GM13977 (cell line): ENCODE results near the gene BRIP1.

Experiments used
- DNase-seq: peaks from one replicate; pipeline ENCODE4 v3.0.0; 2012; ENCODE audit warnings: low spot score
- CTCF ChIP-seq: IDR thresholded peaks from 2 replicates; pipeline ENCODE4 v1.5.1; 2012; ENCODE audit warnings: mild to moderate bottlenecking, control low read depth; ENCODE audit not compliant: insufficient read depth; ENCODE audit errors: extremely low read depth, missing control alignments
- in situ Hi-C: fragments of 300-500 bp; cut with MboI; formaldehyde crosslinking; loops from one replicate; pipeline ENCODE4 v1.12.0; 2022; ENCODE audit warnings: low sequenced_read_pairs, low pct_unique_long_range_greater_than_20kb, mixed read lengths, inconsistent platforms; ENCODE audit not compliant: unreplicated experiment

BRIP1 gene

GRCh38 chr17:61848896-61849295, 14.4 kb downstream of the BRIP1 start:
- in situ Hi-C loops = loop anchor here (25.0 kb wide), 1 partner anchor 437 kb away; no protein-coding TSS in a partner anchor
- DNase-seq = no peak

GRCh38 chr17:61848247-61848646, 15.1 kb downstream of the BRIP1 start:
- in situ Hi-C loops = loop anchor here (25.0 kb wide), 1 partner anchor 436 kb away; no protein-coding TSS in a partner anchor
- no peak for DNase-seq
- TF ChIP-seq CTCF = no peak

More at GRCh38 chr17:61848896-61849295, 14.4 kb downstream of the BRIP1 start:
- TF ChIP-seq CTCF = no peak

- in situ Hi-C loops = loop anchor here (25.0 kb wide), 1 partner anchor 435 kb away; no protein-coding TSS in a partner anchor
- TF ChIP-seq CTCF = no peak
- DNase-seq = no peak
Observed at GRCh38 chr17:61847659-61848058, 15.7 kb downstream of the BRIP1 start.

- in situ Hi-C loops = loop anchor here (25.0 kb wide), 1 partner anchor 435 kb away; no protein-coding TSS in a partner anchor
- no peak for TF ChIP-seq CTCF
- no peak for DNase-seq
Observed at GRCh38 chr17:61846761-61847375, 16.5 kb downstream of the BRIP1 start.

GRCh38 chr17:61846088-61846487, 17.2 kb downstream of the BRIP1 start:
- in situ Hi-C loops = loop anchor here (25.0 kb wide), 1 partner anchor 434 kb away; no protein-coding TSS in a partner anchor
- no peak for TF ChIP-seq CTCF
- no peak for DNase-seq

- TF ChIP-seq CTCF = no peak
- no peak for DNase-seq
- in situ Hi-C loops = loop anchor here (25.0 kb wide), 1 partner anchor 431 kb away; no protein-coding TSS in a partner anchor
Observed at GRCh38 chr17:61843435-61843834, 19.9 kb downstream of the BRIP1 start.
